DMS53 treated with DMSO at 0.1 percent for 48 hours (cell line): ENCODE data around the gene PPP1R1A.

ENCODE experiments used
- DNase-seq: peaks from one replicate; lab custom pipeline; 2025; ENCODE audit not compliant: unreplicated experiment; lab: John Stamatoyannopoulos, UW

PPP1R1A gene, protein sequence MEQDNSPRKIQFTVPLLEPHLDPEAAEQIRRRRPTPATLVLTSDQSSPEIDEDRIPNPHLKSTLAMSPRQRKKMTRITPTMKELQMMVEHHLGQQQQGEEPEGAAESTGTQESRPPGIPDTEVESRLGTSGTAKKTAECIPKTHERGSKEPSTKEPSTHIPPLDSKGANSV

DNA sequence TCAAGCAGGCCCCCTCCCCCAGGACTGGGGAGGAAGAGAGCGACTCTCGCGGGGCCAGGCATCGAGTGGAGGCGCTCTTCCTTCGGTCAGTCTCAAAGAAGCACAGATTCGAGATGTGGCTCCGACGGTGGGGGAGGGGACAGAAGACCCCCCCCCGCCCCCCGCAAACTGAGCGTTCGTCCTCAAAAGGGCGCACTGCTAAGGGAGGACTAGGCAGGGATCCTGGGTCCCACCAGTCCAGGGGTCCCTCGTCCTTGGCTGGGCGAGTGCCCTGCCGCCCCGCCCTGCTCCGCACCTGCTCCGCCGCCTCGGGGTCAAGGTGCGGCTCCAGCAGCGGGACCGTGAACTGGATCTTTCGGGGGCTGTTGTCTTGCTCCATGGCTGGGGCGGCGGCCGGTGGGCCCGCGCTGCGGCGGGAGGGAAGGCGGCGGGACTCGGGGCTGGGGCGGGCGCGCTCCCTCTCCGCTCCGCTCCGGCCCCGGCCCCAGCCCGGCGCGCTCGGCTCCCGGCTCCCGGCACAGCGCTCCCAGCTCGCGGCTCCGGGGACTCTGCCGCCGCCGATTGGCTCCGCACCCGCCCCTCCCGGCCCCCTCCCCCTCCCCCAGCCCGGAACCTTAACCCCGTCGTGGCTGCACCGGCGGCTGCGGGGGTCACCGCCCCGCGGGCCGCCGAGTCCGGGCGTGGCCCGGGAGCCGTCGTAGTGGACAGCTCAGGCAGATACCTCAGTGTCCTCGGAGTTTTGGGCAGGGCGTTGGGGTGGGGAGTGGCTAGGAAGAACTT, at the start of gene PPP1R1A:
TSS of gene PPP1R1A (minus strand) at position 550 of the 780 bp plus-strand sequence. CDS start at position 379, 171 bp downstream.
- DNase-seq, result no peak

GRCh38 chr12:54634795-54635194, 46.3 kb upstream of the PPP1R1A start, which contains the start of gene LACRT:
Gene LACRT, minus strand, starts transcription at chr12:54634895. Its CDS starts 54 bp downstream, at chr12:54634841.
- DNase-seq, result no peak

- no peak for DNase-seq
Observed at GRCh38 chr12:54631988-54632728, 43.7 kb upstream of the PPP1R1A start.

DNA sequence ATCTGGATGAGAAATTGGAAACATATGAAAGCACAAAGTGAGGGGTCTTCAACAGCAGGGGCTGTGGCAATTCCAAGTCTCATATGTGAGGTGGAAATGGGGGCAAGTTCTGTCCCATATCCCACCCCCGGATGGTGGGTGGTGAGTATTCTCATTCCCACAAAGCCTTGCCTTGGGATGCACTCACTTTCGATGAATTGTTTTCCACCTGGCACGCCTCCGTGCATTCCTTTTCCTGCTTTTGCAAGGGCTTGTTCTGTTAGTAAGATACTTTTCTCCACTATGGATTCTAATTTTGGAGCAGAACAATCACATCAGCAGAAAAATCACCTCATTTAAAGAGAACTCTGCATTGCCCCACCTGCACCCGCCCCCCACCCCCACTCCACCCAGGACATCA, 43.1 kb upstream of the PPP1R1A start:
- no peak for DNase-seq

GRCh38 chr12:54629925-54630324, 41.5 kb upstream of the PPP1R1A start:
- DNase-seq, result no peak

DNA sequence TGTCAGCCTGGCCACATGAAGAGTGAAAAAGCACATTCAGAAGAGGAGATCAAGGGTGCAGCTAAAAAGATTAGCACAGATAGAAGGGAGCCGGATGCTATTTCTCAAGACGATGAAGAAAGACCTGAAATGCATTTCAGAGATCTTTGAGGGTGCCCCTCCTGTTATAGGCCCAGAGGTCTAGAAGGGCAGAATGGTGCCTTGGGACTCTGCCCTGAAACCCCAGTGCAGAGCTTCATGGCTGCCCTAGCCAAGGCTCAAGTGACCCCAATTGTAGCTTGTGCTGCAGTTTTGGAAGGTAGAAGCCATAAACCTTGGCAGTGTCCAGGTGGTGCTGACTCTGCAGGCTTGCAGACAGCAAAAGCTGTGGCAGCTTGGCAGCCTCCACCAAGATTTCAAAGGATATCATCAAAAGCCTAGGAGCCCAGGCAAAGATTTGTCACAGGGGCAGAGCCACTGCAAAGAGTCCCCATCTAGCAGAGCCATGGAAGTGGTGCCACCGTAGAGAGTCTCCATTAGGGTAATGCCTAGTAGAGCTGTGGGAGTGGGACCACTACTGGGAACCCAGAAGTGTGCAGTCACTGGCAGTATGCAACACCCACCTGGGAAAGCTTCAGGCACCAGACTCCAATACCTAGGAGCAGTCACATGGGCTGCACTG, 39.9 kb upstream of the PPP1R1A start:
- DNase-seq, result no peak

- no peak for DNase-seq
Observed at GRCh38 chr12:54627304-54627703, 38.8 kb upstream of the PPP1R1A start.

DNA sequence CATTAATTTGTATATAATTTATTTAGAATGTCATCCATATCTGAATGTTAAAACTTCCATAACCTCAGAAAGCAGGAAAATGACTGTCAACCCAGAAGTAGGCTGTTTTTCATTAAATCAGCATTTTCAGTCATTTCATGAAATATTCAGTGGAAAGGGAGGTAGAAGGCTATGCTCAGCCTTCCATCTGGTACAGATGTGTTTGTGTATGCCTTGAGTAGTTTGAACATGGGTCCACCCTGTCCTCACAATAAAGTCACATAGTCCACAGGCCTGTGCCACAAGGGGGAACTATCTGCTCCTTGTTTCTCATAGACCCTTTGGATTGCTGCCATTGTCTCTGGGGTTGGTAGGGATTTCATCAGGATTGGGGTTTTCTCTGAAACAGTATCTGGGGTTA, 37.1 kb upstream of the PPP1R1A start:
- no peak for DNase-seq

DNA sequence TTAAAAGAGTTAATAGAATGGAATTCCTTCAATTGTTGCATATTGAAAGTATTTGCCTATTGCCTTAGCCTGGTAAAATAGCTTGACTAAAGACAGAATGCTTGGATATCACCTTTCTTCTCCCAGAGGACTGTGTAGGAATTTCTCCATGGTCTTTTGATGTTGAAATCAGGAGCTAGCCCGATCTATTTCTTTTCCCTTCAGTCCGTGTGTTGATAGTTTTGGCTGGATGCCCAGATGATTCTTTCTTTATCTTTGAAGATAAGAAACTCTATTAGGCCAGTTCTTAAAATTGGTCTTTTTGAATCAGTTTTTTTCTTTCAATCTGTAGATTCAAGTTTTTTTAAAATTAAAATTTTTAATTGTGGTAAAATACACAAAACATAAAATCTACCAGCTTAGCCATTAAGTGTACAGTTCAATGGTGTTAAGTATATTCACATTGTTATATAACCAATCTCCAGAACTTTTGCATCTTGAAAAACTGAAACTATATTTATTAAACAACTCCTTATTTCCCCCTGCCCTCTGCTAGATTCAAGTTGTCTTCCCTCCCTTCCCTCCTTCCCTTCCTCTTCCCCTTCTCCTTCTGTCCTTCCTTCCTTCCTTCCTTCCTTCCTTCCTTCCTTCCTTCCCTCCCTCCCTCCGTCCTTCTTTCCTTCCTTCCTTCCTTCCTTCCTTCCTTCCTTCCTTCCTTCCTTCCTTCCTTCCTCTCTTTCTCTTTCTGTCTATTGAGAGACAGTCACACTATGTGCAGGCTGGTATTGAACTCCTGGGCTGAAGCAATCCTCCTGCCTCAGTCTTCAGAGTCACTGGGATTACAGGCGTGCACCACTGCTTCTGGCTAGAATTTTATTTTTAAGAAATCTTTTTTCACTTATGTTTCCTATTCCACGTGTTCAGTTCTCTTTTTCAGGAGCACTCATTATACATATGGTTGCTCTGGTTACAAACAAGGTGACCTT, 36.1 kb upstream of the PPP1R1A start:
- DNase-seq, result no peak

GRCh38 chr12:54622463-54623183, 34.2 kb upstream of the PPP1R1A start:
- peak; percentile 8 for DNase-seq

GRCh38 chr12:54616933-54617680, 28.6 kb upstream of the PPP1R1A start:
- DNase-seq, result no peak

- no peak for DNase-seq
Observed at GRCh38 chr12:54612225-54612750, 23.8 kb upstream of the PPP1R1A start.

- no peak for DNase-seq
Observed at GRCh38 chr12:54611715-54612149, 23.3 kb upstream of the PPP1R1A start.

DNA sequence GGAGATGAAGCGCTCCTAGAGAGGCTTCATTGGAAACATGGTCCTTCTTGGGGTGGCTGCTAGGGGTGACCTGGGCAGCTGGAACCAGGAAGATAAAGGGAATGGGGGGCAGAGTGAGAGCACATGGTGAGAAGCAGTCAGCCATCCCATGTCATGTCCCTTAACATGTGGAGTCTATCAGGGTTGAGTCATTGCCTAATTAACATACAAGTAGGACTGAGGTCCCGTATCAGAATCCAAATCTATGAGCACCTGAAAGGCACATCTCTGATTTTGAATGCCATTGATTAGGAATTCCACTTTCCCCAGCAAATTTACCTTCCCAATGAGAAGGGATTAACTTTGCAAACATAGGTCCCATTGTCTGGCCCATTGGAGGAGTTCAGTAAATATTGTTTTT, 20.3 kb upstream of the PPP1R1A start:
- no peak for DNase-seq

DNA sequence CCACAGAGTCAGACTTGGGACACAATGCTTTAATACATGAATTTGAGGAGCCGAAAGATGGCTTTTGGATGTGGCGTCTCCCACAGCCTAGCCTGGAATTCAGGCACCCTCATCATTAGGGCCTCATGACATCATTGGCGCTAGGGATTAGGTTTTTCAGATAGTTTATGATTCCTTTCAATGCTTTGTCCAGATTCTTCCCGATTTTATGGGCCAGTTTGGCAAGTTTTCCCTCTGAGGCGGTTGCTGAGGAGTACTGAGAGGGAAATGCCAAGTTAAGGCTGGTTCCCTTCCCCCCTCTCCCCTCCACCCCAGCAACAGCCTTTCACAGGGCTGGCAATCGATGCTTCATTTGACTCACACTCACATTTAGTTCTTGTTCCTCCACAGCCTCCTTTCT, 19.7 kb upstream of the PPP1R1A start:
- DNase-seq, result no peak

- DNase-seq, result no peak
Observed at GRCh38 chr12:54606556-54606955, 18.1 kb upstream of the PPP1R1A start.

GRCh38 chr12:54605138-54605970, 16.9 kb upstream of the PPP1R1A start:
- no peak for DNase-seq

GRCh38 chr12:54604436-54604835, 16.0 kb upstream of the PPP1R1A start:
- DNase-seq, result no peak
